Measurements from ENCODE around the gene NFIB.

NFIB gene

DNA sequence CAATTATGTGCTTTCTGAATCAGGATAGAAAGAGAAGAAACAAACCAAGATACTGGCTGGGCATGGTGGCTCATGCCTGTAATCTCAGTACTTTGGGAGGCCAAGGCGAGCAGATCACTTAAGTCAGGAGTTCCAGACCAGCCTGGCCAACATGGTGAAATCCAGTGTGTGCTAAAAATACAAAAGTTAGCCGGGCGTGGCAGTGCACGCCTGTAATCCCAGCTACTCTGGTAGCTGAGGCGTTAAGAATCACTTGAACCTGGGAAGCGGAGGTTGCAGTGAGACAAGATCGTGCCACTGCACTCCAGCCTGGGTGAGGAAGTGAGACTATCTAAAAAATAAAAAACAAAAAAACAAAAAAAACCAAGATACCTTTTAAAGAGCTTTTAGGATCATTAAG is 214.2 kb downstream of the NFIB start:
- no peak for DNase-seq (ENCODE audit: low spot score)

DNA sequence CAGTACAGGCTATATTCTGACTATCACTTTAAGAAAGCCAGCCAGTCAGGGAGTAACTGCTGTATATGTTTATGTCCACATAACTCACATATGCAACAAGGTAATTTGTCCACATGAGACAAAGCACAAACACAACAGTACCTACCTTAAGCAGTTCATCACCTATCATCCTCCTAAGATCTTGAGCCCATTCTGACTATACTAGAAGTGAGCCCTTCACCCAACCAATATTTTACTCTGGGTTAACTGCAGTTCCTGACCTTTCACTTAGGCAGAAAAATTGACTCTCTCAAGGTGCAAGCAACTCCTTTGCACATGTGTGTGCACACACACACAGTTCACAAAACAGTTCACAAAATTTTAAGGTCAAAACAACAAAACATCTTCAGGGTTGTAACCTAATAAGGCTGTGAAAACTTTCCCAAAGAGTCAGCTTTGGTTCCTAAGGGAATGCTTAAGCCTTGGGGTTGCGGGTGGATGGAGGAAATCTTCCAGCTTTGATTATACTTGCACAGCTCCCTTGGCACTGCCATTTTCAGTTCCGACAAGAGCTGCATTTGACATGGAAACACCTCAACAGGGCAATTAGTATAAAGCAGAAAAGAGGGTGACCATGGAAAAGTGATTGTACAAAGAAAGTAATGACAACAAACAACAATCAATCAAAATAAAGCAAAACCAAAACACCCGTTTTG is 215.3 kb downstream of the NFIB start:
- no peak for DNase-seq (ENCODE audit: low spot score)

DNA sequence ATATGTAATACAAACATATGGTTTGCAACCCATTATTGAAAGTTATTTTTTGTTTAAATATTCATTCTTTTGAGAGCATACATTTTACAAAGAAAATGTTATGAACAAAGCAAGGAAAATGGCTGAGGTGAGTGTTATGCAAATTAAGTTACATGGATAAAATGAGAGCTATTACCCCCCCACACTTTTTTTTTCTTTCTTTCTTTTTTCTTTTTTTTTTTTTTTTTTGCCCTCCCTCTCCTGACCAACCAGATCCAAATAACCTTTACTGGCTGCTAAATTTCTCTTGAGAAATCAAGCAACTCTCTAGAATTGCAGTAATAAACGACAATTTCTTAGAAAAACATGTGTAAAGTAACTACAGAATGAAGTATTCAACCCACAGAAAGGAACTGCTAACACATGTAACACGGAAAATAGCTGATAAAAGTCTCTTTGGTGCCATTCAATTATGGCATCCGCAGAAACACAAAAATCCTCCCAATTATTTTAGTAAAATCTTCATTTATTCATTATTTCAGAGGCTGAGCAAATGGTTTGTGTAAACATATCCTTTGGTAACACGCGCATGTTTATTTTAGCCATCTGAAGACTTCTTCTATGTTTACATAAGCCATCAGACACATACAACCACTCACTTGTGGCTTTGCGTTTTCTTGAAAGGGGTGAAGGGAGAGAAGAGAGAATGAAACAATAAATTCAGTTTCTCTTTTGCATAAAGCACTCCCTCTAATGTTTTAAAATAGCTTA is 216.1 kb downstream of the NFIB start:
- DNase-seq (ENCODE audit: low spot score): no peak

DNA sequence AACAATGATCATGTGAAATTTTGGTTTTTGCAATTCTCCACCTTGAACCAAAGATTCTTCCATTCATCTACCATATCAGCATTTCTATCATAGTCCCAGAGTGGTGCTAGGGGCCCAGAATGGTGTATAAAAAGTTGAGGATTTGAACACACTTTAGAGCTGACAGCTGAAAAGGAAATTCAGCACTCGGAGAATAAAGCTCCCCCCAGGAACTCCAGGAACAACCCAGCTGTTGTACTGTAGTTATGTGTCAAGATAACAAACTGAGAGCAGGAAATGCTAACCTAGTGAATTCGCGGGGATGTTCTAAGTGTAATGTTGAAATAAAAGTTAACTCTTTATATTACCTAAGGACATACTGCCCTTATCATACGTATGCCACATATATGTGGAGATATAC is 216.7 kb downstream of the NFIB start:
- no peak for DNase-seq (ENCODE audit: low spot score)

DNA sequence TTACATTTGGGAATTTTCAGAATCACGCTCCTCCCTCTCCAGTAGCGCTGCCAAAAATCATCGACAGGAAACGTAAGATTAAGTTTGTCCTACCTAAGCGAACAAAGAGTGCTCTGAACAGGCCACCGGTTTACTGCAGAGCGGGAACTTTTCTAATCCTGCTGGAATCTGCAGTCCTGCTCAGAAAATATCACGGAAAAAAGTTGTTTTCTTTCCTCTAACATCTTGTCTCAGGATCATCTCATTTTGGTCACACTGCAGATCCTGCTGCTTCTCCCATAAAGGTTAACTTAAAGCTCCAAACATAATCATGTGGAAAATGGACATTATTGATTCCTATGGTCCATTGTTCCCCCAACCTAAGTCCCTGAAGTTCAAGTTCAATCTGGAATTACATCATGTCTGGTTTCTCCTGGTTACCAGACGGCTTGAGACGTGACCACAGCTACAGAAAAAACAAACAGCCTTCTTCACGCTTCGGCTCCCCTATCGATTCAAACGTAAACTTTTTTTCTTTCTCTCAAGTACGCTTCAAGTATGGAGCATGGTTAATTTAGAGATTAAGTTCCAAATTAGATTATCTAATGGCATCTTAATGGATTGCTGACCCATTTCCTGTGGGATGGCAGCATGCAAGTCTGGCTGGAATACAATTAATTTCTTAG is 217.6 kb downstream of the NFIB start:
- DNase-seq (ENCODE audit: low spot score): no peak

DNA sequence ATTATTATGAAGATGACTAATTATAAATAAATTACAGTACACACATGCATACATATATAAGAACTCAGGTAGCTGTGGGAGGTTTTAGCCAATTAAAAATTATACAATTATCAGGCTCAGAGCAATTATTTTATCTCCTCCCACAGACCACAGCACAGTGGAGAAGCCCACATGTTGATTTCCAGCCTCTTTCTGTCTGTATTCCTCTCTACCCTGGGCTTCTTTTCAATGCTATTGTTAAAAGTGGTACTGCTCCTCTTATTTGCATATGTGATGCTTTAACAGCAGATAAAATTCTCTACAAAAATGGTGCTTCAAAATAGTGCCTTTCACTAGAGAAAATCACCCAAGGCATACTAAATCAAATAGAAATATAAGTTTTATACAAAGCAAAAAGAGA is 218.7 kb downstream of the NFIB start:
- no peak for DNase-seq (ENCODE audit: low spot score)

DNA sequence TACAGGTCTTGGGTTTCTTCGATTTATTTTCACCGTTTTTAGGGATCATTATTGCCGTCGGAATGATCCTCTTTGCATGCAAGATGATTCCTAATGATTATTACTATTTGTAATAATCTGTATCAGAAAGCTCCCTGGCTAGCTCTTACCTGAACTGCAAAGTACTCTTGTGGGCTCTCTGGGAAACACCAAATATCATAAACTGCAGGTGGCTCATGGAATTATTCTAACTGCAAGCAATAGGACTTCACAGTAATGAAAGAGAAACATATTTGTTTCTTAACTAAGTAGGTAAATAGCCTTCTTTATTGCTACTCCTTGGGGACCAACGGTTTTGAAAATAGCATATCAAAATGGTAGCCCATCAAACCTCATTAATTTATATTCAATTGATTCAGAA is 219.4 kb downstream of the NFIB start:
- no peak for DNase-seq (ENCODE audit: low spot score)

DNA sequence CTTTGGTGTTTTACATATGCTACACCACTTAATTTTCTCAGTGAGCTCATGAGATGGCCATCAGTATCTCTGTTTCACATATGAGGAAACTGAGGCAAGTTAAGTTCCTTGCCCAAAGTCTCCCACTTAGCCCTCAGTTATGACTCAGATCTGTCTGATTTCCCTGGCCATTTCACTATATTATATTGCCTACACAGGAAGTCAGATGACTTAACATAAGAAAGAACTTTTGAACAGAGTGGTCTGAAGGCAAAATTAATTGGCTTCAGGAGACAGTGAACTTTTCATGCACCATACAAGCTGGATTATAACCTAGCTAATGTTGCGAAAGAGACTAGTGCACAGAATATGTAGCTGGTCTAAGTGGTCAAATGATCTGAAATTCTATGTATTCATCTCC is 221.6 kb downstream of the NFIB start:
- no peak for DNase-seq (ENCODE audit: low spot score)

DNA sequence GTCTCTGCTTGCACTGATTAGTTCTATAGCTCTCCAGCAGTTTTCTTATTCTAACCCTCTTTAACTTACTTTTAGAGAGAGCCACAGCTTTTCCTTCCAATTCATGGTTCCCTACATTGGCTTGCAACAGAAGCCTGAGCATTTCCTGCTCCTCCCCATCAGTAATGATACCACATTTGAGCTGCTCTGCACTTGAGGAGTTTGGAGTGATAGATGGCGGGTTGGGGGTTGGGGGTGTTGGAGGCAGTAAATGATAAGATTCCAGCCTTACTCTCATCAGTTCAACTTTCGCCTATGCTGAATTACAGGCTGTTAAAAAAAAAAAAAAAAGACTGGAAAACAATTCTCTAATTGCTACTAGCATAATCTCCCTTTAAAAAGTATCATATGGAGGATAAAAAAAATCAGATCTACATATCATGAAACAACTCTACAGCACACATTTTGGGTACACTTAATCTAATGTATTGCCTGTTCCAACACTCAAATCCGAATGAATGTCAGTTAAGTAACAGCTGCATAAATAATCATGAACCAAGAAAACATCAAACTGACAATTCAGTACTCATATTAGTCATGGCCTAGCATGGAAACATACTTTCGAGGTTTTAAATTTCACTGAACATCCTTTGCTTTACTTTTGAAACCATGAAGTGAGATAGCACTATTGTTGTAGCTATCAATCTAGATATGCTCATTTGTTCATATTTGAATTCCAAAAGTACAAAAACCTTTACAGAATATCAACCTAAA is 224.7 kb downstream of the NFIB start:
- DNase-seq (ENCODE audit: low spot score): no peak

DNA sequence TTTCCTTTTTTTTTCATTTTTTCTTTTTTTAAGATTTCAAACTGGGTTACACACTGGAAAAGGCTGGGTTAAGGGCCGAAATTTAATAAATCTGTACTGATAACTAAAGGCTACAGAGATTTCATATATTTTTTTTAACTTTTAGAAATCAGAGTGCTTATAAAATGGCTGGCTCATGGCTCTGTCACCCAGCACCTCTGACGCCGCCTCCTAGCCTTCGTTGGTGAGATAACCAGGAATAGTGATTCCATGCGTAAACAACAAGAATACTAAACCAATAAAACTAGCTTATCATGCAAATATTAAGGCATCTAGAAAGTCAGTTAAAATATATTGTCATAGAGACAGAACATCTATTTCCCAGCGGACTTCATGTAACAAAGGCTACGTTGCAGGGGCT is 226.4 kb downstream of the NFIB start:
- no peak for DNase-seq (ENCODE audit: low spot score)

DNA sequence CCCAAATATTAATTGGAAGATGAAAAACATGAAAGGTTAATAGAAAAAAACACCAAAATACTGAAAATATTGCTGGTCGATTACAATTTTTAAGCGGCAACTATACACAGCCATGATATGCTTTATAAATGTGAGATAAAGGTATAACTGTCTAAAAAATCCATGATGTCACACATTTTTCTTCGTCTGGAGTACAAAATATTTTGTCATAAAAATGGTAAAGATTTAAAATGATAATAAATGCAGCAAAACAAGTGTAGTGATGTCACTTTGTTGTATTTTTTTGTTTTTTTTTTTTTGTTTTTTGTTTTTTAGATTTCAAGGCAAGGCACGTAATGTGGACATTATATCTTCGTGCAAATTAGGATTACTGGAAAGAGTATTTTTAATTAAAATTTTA is 227.4 kb downstream of the NFIB start:
- no peak for DNase-seq (ENCODE audit: low spot score)

DNA sequence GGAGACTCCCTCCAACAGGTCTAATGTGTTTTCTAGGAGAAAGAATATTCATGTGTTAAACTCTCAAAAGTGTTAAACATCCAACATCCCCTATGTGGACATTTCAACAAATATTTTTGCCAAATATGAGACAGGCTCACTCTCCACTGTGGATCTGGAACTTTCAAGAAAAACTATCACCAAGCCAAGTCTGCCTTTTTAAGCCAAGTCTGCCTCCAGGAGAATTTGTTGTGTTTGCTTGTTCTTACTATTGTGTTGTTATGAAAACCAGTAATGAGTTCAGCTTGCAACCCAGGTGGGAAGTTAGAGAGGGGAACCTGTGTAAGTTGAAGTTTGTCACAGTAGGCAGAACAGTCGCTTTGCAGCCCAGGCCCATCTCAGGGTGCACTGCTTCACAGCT is 228.1 kb downstream of the NFIB start:
- DNase-seq (ENCODE audit: low spot score): no peak

DNA sequence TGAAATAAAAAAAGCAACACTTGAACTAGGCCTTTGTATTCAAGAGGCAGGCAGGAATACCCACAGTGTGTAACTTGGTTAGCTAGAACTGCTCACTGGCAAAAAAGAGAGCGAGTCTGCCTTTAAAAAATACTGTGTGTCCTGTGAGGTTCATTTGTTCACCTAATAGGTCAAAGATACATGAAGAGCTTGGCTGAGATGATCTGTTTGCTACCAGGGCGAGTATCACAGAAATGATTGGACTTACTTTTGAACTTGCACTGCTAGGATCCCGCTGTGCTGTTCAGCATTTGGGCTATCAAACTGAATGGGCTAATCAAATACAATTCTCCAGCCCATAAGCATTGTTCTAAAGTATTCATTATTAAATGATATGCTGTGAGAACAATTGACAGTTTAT is 229.1 kb downstream of the NFIB start:
- DNase-seq (ENCODE audit: low spot score): no peak

DNA sequence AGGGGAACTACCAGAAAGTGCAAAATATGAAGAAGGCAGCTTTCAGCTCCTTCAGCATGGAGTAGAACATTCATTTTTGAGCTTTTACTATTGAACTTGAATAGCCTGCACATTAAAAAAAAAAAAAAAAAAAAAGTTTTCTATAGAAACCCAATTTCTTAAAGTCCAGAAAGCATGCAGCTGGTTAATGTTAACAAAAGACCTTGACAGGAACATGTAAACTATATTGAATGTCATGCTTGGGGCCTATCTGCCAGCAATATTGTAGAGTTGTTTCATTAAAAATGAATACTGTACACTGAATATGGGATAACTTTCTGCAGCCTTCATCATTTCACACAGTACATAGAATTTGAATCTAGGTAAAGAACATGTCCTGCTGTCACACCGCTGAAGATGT is 230.6 kb downstream of the NFIB start:
- no peak for DNase-seq (ENCODE audit: low spot score)

DNA sequence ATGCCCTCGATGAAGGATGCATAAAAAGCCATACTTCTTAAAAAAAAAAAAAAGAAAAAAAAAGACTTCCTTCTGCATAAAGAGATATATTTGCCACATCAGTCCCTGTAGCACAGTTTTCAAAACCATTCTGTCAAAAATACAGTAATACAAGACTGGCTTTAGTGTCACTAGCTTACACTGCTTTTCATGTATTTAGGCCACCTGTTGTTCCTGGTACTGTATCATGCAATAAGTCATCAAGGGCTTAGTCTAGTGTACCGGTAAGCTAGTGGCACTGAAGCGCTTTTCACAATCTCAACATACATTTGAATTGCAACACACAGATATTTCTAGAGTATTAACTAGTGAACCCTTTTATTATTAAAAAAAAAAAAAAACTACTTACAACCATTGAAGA is 231.2 kb downstream of the NFIB start:
- DNase-seq (ENCODE audit: low spot score): no peak

DNA sequence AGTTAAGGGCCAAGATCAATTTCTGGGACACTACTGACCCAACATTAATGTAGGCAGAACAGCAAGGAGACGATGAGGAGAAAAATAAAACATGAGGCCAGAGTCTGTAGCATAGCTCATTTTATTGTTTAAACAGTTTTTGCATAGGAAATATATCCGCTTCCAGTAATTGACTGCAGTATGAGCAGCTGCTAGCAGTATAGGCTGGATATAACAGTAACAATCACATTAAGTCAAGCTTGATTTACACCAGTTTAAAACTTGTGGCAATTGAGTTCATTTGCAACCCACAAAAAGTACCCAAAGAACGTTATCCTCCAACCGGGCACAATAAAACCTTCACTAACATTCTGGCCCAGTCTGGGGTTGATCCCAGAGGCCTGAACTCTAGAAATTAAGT is 232.2 kb downstream of the NFIB start:
- no peak for DNase-seq (ENCODE audit: low spot score)

DNA sequence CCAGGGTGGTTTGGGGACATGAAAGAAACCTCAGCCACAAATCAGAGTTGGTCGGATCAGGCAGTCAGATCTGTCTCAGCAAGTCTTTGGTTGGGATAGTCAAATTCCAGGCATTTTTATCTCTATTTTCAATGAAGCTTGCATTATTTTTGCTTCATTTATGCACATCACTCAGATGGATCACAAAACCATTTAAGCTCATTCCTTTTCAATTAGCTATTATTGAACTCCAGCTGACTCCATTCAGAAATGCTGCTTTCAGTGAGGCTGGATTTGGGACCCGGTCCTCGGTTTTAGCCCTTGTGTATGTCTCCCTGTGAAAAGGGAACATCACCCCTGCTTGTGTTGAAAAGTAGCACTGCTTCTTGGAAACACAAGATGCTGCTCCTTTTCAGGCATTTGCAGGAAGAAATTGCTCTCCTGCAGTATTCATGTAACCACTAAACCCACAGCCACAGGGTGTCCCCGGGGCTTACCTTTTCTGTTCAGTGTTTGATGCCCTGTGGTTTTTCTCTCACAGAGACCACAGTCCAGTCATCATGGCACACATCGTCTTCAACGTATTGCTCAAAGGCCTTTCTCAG is 232.9 kb downstream of the NFIB start:
- DNase-seq (ENCODE audit: low spot score): no peak

DNA sequence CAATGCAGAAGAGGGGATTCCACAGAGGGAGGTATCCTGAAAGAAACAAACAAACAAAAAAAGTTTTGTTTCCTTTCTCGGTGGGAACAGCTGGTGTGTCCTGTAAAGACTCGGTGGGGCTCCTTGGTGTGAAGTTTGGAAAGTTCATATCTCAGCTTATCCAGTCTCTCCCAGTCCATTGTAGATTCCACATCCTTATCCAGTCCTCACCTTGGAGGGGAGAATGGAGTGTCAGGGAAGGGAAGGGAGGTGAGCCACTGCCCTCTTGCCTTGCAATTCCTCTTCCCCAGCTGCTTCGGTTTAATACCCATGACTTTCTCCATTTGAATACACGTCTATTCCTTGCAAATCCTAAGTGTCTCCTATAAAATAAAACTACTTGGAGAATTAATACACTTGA is 234.5 kb downstream of the NFIB start:
- DNase-seq (ENCODE audit: low spot score): no peak

DNA sequence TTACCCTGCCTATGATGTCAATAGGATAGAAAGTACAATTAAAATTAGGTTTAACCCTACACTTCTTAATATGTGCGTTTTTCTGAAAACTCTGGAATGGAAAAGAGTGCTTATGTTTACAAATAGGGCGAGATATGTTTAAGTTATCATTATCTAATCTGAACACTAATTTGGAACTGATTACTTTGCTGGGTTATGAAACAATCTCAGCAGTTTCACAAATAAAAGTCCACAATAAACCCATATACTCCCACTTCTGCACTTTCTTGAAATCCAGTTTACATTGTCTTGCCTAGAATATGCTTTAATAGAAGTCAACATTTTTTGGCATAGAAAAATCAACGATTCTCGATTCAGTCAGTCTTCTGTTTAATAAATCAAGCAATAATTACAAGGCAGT is 236.3 kb downstream of the NFIB start:
- DNase-seq (ENCODE audit: low spot score): no peak

DNA sequence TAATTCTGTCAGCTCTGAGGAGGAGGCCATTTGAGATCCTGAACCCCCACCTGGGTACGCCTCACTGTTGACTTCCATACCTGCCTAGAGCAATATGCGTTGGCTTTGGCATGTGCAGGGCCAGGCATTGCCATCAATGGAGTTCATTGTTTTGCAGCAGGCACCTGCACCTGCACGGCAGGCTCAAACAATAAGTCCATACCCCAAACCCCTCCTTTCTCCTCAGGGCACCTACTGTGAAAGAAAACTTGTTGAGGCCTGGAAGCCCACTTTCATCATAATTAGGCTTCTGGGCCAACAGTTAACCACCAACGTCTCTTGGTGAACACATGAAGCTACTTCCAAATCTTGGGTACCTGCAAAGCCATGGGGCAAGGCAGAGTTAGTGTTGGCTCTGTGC is 238.7 kb downstream of the NFIB start:
- DNase-seq (ENCODE audit: low spot score): no peak

DNA sequence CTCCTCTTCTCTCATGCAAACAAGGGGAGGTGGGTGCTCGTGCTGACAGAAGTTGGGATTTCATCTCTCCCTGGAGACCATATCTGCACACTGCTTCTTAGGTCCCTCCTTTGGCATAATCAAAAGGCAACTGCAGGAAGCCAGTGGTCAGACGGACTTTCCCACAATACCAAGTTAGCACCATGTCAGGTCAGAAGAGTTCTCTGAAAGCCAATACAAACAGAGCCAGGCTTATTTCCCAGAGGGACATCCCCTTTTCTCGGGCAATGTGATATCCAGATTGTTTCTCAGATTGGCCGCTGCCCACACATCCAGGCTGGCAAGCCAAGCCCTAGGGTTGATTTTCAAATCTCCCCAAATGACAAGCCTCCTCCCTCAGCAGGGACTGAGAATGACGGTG is 241.1 kb downstream of the NFIB start:
- DNase-seq (ENCODE audit: low spot score): no peak

DNA sequence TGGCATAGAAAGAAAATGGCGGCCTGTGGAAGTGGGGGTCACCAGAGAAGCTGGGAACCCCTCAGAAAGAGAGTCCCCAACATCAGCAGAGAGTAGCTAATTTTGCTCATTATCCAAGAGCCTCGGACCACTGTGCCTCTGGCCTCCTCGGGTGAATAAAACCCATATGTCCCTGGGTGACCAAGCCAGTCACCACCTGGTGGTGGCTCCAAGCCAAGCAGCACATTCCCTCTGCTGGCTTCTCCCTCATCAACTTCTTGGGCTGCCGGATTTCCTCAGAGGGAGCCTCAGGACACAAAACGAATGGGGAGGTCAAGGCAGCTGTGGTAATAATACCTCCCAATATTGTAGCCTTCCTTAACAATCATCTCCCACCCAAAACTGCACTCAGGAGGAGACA is 242.5 kb downstream of the NFIB start:
- DNase-seq (ENCODE audit: low spot score): no peak
